Naive thymus-derived CD8-positive, alpha-beta T cell (primary cell): ENCODE measurements around the gene GNG10. TPM values are rescaled to one million over a fixed set of nuclear protein-coding genes. Genes with fewer than 3 reads are reported as not detected.
"Not testable (repeated sequence)": the region's sequence is repeated elsewhere in the genome, so short reads cannot be mapped to it uniquely, and the experiment has no call there.

Source experiments
- ATAC-seq, 2 donors: fragments of 150-1000 bp; cut with Tn5 transposase in 1 of 2; sonication (Bioruptor Pico), chemical (Tn5 transposase) in 1 of 2; 1 replicate in 1 of 2; 2 replicates in 1 of 2; pipeline ENCODE4 v1.10.0; 2021; ENCODE audit warnings: mild to moderate bottlenecking in 2 of 2, moderate library complexity in 2 of 2
- POLR2A ChIA-PET: fragments of 350-600 bp; sonication (Branson Sonifier 250); formaldehyde crosslinking; loops from one replicate; lab custom pipeline; 2021; ENCODE audit warnings: antibody characterized with exemption; lab: Charles Lee
- DNase-seq, 10 donors: peaks; one replicate each; pipeline versions ENCODE4 v3.0.0 to v3.0.0-alpha.2; 2020 to 2022
- H3K27ac Mint-ChIP-seq, 10 donors: one replicate each; pipeline ENCODE4 v1.8.0; 2020 to 2022; ENCODE audit warnings: mild to moderate bottlenecking in 10 of 10, mixed read lengths in 10 of 10, moderate library complexity in 4 of 10, inconsistent platforms in 1 of 10
- H3K27me3 Mint-ChIP-seq, 5 donors: one replicate each; pipeline ENCODE4 v1.8.0; 2021 to 2022; ENCODE audit warnings: mixed read lengths in 5 of 5
- H3K36me3 Mint-ChIP-seq, 3 donors: one replicate each; pipeline ENCODE4 v1.8.0; 2020 to 2022; ENCODE audit warnings: mixed read lengths in 3 of 3, mild to moderate bottlenecking in 2 of 3, inconsistent platforms in 1 of 3
- H3K4me1 Mint-ChIP-seq, 4 donors: one replicate each; pipeline ENCODE4 v1.8.0; 2021 to 2022; ENCODE audit warnings: mixed read lengths in 4 of 4
- H3K4me3 Mint-ChIP-seq, 10 donors: one replicate each; pipeline ENCODE4 v1.8.0; 2020 to 2022; ENCODE audit warnings: mild to moderate bottlenecking in 10 of 10, mixed read lengths in 10 of 10, moderate library complexity in 6 of 10, inconsistent platforms in 1 of 10
- H3K9me3 Mint-ChIP-seq, 9 donors: one replicate each; pipeline ENCODE4 v1.8.0; 2020 to 2022; ENCODE audit warnings: mixed read lengths in 9 of 9, mild to moderate bottlenecking in 3 of 9, inconsistent platforms in 1 of 9, moderate library complexity in 1 of 9
- polyA plus RNA-seq, 3 donors: library from polyadenylated mRNA; unstranded; fragments of 300-500 nt; fragmentation: Illumina TruSeq; gene quantifications; one replicate each; pipeline ENCODE4 v1.2.3, GENCODE V29; 2021
- total RNA-seq, 8 experiments: library from RNA in 2 of 8; stranded (reverse) in 2 of 8; gene quantifications; one replicate each; pipeline ENCODE4 v1.2.3 and lab custom pipeline; 2021 to 2026

The GNG10 gene
- total and polyA plus RNA-seq, 5 experiments from 2014 or later: 10.8 to 26.4 (median 20.9) TPM

- POLR2A ChIA-PET: interaction anchor here (0.6 to 1.3 kb wide), 3 partner anchors 31 to 640 kb away, joined by 3 to 17 read pairs (median 4); partner anchors contain the start of gene DNAJC25
- H3K9me3 Mint-ChIP-seq: no peaks in the 10 kb centered on the region
- peak; percentile 29 to 33 for ATAC-seq
- peaks cover 0 to 8% (median 3%) of the 10 kb centered on the region in 3 donors for H3K36me3 Mint-ChIP-seq
- H3K4me3 Mint-ChIP-seq: peak overlapping the region; percentile 88 to 98 (median 94)
- no peaks in the 10 kb centered on the region for H3K27me3 Mint-ChIP-seq
- peaks cover 21 to 46% (median 33%) of the 10 kb centered on the region in 4 donors for H3K4me1 Mint-ChIP-seq
- peak in 8 of 10 donors; percentile 4 to 40 (median 30) for DNase-seq
- peak overlapping the region; percentile 80 to 96 (median 92) for H3K27ac Mint-ChIP-seq
Measured at GRCh38 chr9:111661802-111662521, 557 bp downstream of the GNG10 start.

- peaks cover 22 to 50% (median 33%) of the 10 kb centered on the region in 4 donors for H3K4me1 Mint-ChIP-seq
- POLR2A ChIA-PET: interaction anchor here (0.6 to 1.2 kb wide), 3 partner anchors 31 to 639 kb away, joined by 3 to 4 read pairs (median 4); partner anchors contain the start of gene DNAJC25
- H3K27ac Mint-ChIP-seq: peak overlapping the region; percentile 80 to 96 (median 92)
- no peaks in the 10 kb centered on the region for H3K27me3 Mint-ChIP-seq
- H3K9me3 Mint-ChIP-seq: no peaks in the 10 kb centered on the region
- H3K4me3 Mint-ChIP-seq: peak overlapping the region; percentile 88 to 98 (median 94)
- peaks cover 0 to 16% (median 6%) of the 10 kb centered on the region in 3 donors for H3K36me3 Mint-ChIP-seq
- DNase-seq (peak in 5 of 10 donors; percentile 4 to 23 (median 12)), ATAC-seq (peak in 1 of 2 donors; percentile 22)
Measured at GRCh38 chr9:111662576-111663300, 1.3 kb downstream of the GNG10 start.

GRCh38 chr9:111663301-111663823 is 2.0 kb downstream of the GNG10 start:
- no peaks in the 10 kb centered on the region for H3K27me3 Mint-ChIP-seq
- H3K27ac Mint-ChIP-seq: peak overlapping the region; percentile 80 to 96 (median 92)
- DNase-seq: no peak
- H3K9me3 Mint-ChIP-seq: no peaks in the 10 kb centered on the region
- no peak for ATAC-seq
- peak overlapping the region; percentile 88 to 98 (median 94) for H3K4me3 Mint-ChIP-seq
- peaks cover 0 to 20% (median 6%) of the 10 kb centered on the region in 3 donors for H3K36me3 Mint-ChIP-seq
- POLR2A ChIA-PET: interaction anchor here (0.7 to 1.2 kb wide), 3 partner anchors 32 to 1695 kb away, joined by 3 to 4 read pairs (median 4); partner anchors contain the start of gene DNAJC25
- peaks cover 23 to 51% (median 33%) of the 10 kb centered on the region in 4 donors for H3K4me1 Mint-ChIP-seq

GRCh38 chr9:111668026-111668573 is 6.7 kb downstream of the GNG10 start:
- Mint-ChIP-seq H3K27me3 (no peaks in the 10 kb centered on the region), H3K4me3 (no peak overlapping the region), H3K4me1 (peaks cover 11 to 33% (median 17%) of the 10 kb centered on the region in 4 donors), H3K27ac (no peak overlapping the region), H3K36me3 (peaks cover 0 to 53% (median 12%) of the 10 kb centered on the region in 3 donors), H3K9me3 (no peaks in the 10 kb centered on the region)
- no peak for ATAC-seq
- DNase-seq: no peak
- POLR2A ChIA-PET: interaction anchor here (0.8 kb wide), 1 partner anchor 47 kb away, joined by 3 read pairs; no protein-coding TSS in a partner anchor

- H3K4me3 Mint-ChIP-seq, POLR2A ChIA-PET, H3K27ac Mint-ChIP-seq, DNase-seq, H3K9me3 Mint-ChIP-seq, ATAC-seq, H3K27me3 Mint-ChIP-seq: not testable (repeated sequence)
- Mint-ChIP-seq H3K36me3 (peaks cover 0 to 56% (median 12%) of the 10 kb centered on the region in 3 donors), H3K4me1 (peaks cover 6 to 28% (median 12%) of the 10 kb centered on the region in 4 donors)
Measured at GRCh38 chr9:111668601-111669000, 7.2 kb downstream of the GNG10 start.

GRCh38 chr9:111674319-111674718 is 12.9 kb downstream of the GNG10 start:
- H3K36me3 Mint-ChIP-seq: peaks cover 9 to 53% (median 11%) of the 10 kb centered on the region in 3 donors
- POLR2A ChIA-PET: no interaction called here
- DNase-seq: no peak

GRCh38 chr9:111676116-111676515 is 14.7 kb downstream of the GNG10 start:
- POLR2A ChIA-PET: no interaction called here
- no peak for ATAC-seq

More at GRCh38 chr9:111674319-111674718, 12.9 kb downstream of the GNG10 start:
- H3K4me3 Mint-ChIP-seq: no peak overlapping the region
- no peaks in the 10 kb centered on the region for H3K9me3 Mint-ChIP-seq
- no peak for ATAC-seq
- no peaks in the 10 kb centered on the region for H3K27me3 Mint-ChIP-seq
- peaks cover 0 to 2% (median 0%) of the 10 kb centered on the region in 4 donors for H3K4me1 Mint-ChIP-seq
- H3K27ac Mint-ChIP-seq: peak overlapping the region in 1 of 10 donors; percentile 28

GRCh38 chr9:111678293-111678692 is 16.9 kb downstream of the GNG10 start:
- Mint-ChIP-seq H3K27ac (peak overlapping the region in 1 of 10 donors; percentile 68), H3K4me3 (no peak overlapping the region), H3K9me3 (no peaks in the 10 kb centered on the region), H3K27me3 (no peaks in the 10 kb centered on the region), H3K36me3 (peaks cover 9 to 30% (median 10%) of the 10 kb centered on the region in 3 donors), H3K4me1 (peaks cover 0 to 2% (median 0%) of the 10 kb centered on the region in 4 donors)
- ATAC-seq (no peak), DNase-seq (no peak)
- POLR2A ChIA-PET: no interaction called here

More at GRCh38 chr9:111676116-111676515, 14.7 kb downstream of the GNG10 start:
- H3K27ac Mint-ChIP-seq: no peak overlapping the region
- peaks cover 9 to 42% (median 10%) of the 10 kb centered on the region in 3 donors for H3K36me3 Mint-ChIP-seq
- H3K4me3 Mint-ChIP-seq: no peak overlapping the region
- H3K9me3 Mint-ChIP-seq: no peaks in the 10 kb centered on the region
- H3K27me3 Mint-ChIP-seq: no peaks in the 10 kb centered on the region
- peaks cover 0 to 2% (median 0%) of the 10 kb centered on the region in 4 donors for H3K4me1 Mint-ChIP-seq
- DNase-seq: no peak

GRCh38 chr9:111679199-111679598 is 17.8 kb downstream of the GNG10 start:
- Mint-ChIP-seq H3K36me3 (peaks cover 9 to 27% (median 10%) of the 10 kb centered on the region in 3 donors), H3K27me3 (no peaks in the 10 kb centered on the region), H3K4me3 (no peak overlapping the region), H3K9me3 (no peaks in the 10 kb centered on the region), H3K4me1 (peaks cover 0 to 2% (median 0%) of the 10 kb centered on the region in 4 donors), H3K27ac (no peak overlapping the region)
- POLR2A ChIA-PET: no interaction called here
- no peak for DNase-seq
- ATAC-seq: no peak

GRCh38 chr9:111683392-111683791 is 22.0 kb downstream of the GNG10 start:
- ATAC-seq (no peak), DNase-seq (no peak)
- peaks cover 5 to 12% (median 7%) of the 10 kb centered on the region in 3 donors for H3K36me3 Mint-ChIP-seq
- POLR2A ChIA-PET: no interaction called here
- H3K27ac Mint-ChIP-seq: no peak overlapping the region
- no peaks in the 10 kb centered on the region for H3K4me1 Mint-ChIP-seq
- no peak overlapping the region for H3K4me3 Mint-ChIP-seq
- H3K9me3 Mint-ChIP-seq: no peaks in the 10 kb centered on the region
- H3K27me3 Mint-ChIP-seq: no peaks in the 10 kb centered on the region

GRCh38 chr9:111691672-111692329 is 30.4 kb downstream of the GNG10 start:
- Mint-ChIP-seq H3K4me3 (no peak overlapping the region), H3K36me3 (peaks cover under 1 to 5% (median 4%) of the 10 kb centered on the region in 3 donors), H3K27me3 (no peaks in the 10 kb centered on the region), H3K9me3 (peaks cover 0 to 2% (median 0%) of the 10 kb centered on the region in 9 donors), H3K4me1 (peaks cover 0 to 3% (median 0%) of the 10 kb centered on the region in 4 donors), H3K27ac (no peak overlapping the region)
- DNase-seq (peak in 3 of 10 donors; percentile 12 to 28 (median 18)), ATAC-seq (no peak)
- POLR2A ChIA-PET: no interaction called here
